HCT116 (cell line): ENCODE data around the gene GBX1.

Experiments
- POLR2A ChIP-seq: IDR thresholded peaks from 2 replicates; pipeline ENCODE4 v1.7.0; 2011; ENCODE audit warnings: borderline replicate concordance; ENCODE audit not compliant: insufficient read depth, insufficient read length; ENCODE audit errors: extremely low read depth
- YY1 ChIP-seq: IDR thresholded peaks from 2 replicates; pipeline ENCODE4 v1.6.1; 2011; ENCODE audit warnings: low read length, low read depth, moderate library complexity, mild to moderate bottlenecking; ENCODE audit not compliant: insufficient replicate concordance; ENCODE audit errors: extremely low read depth

DNA sequence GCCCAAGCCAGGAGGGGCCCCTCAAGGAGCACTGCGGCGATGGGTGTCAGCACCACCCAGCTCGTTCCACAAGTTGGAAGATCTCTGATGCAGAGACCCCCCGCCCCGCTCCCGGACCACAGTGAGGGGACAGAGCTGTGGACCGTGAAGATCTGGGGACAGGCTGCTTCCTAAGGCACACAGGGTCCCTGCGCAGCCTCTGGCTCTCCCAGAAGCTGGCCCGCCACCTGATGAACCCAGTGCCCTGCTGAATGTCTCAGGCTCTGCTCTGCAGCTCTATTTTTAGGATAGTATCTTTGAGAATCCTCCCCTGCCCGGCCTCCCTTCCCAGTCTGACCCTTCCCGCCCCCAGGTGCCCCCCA is 29.7 kb downstream of the GBX1 start:
- TF ChIP-seq POLR2A (no peak), YY1 (no peak)
